H9 (cell line): ENCODE measurements around the gene CTDSPL. TPM values are rescaled to one million over a fixed set of nuclear protein-coding genes. Genes with fewer than 3 reads are reported as not detected.

Experiments
- DNase-seq: peaks from one replicate; pipeline ENCODE4 v3.0.0-alpha.2; 2017
- H2AFZ ChIP-seq: one replicate; pipeline ENCODE4 v1.6.1; 2013; ENCODE audit warnings: mild to moderate bottlenecking, low read length, control low read depth, moderate library complexity
- H2AK5ac ChIP-seq: 2 replicates; pipeline ENCODE4 v1.6.1; 2013; ENCODE audit warnings: low read length, control low read depth, mixed read lengths; ENCODE audit not compliant: insufficient read length
- H2BK120ac ChIP-seq: one replicate; pipeline ENCODE4 v1.6.1; 2013; ENCODE audit warnings: low read depth, mild to moderate bottlenecking, low read length, control low read depth, inconsistent platforms; ENCODE audit not compliant: poor library complexity, severe bottlenecking
- H2BK12ac ChIP-seq: 2 replicates; pipeline ENCODE4 v1.6.1; 2013; ENCODE audit warnings: low read length, control low read depth, mixed read lengths, low read depth; ENCODE audit not compliant: insufficient read length
- H2BK15ac ChIP-seq: 2 replicates; pipeline ENCODE4 v1.6.1; 2013; ENCODE audit warnings: low read depth, low read length, control low read depth
- H2BK20ac ChIP-seq: one replicate; pipeline ENCODE4 v1.6.1; 2013; ENCODE audit warnings: low read depth, mild to moderate bottlenecking, low read length, control low read depth, inconsistent platforms; ENCODE audit not compliant: poor library complexity, severe bottlenecking
- H2BK5ac ChIP-seq: 2 replicates; pipeline ENCODE4 v1.6.1; 2013; ENCODE audit warnings: low read length, control low read depth, mixed read lengths; ENCODE audit not compliant: insufficient read length
- H3K14ac ChIP-seq: 2 replicates; pipeline ENCODE4 v1.6.1; 2013; ENCODE audit warnings: low read length, control low read depth; ENCODE audit not compliant: insufficient read depth
- H3K18ac ChIP-seq: 2 replicates; pipeline ENCODE4 v1.6.1; 2013; ENCODE audit warnings: low read depth, mild to moderate bottlenecking, mixed read lengths, low read length, control low read depth; ENCODE audit not compliant: insufficient read length
- H3K23ac ChIP-seq: 2 replicates; pipeline ENCODE4 v1.6.1; 2013; ENCODE audit warnings: low read length, control low read depth, mixed read lengths, low read depth; ENCODE audit not compliant: insufficient read length
- H3K23me2 ChIP-seq: 2 replicates; pipeline ENCODE4 v1.6.1; 2013; ENCODE audit warnings: low read depth, mild to moderate bottlenecking, mixed read lengths, low read length, control low read depth; ENCODE audit not compliant: insufficient read length, poor library complexity, severe bottlenecking
- H3K27ac ChIP-seq: 2 replicates; pipeline ENCODE4 v1.5.1; 2013; ENCODE audit warnings: low read length, control low read depth, mixed read lengths, low read depth; ENCODE audit not compliant: insufficient read length
- H3K27me3 ChIP-seq: 2 replicates; pipeline ENCODE4 v1.6.1; 2013; ENCODE audit warnings: low read length, control low read depth, inconsistent platforms; ENCODE audit not compliant: insufficient read depth
- H3K4ac ChIP-seq: 2 replicates; pipeline ENCODE4 v1.6.1; 2013; ENCODE audit warnings: low read depth, mild to moderate bottlenecking, control low read depth, inconsistent platforms, low read length, moderate library complexity
- H3K4me1 ChIP-seq: 2 replicates; pipeline ENCODE4 v1.6.1; 2013; ENCODE audit warnings: low read length, control low read depth, inconsistent platforms; ENCODE audit not compliant: insufficient read depth
- H3K4me2 ChIP-seq: 2 replicates; pipeline ENCODE4 v1.6.1; 2013; ENCODE audit warnings: low read length, control low read depth, mixed read lengths; ENCODE audit not compliant: insufficient read length, insufficient read depth
- H3K56ac ChIP-seq: 2 replicates; pipeline ENCODE4 v1.6.1; 2013; ENCODE audit warnings: low read depth, mild to moderate bottlenecking, mixed read lengths, low read length, control low read depth; ENCODE audit not compliant: insufficient read length
- H3K79me1 ChIP-seq: 2 replicates; pipeline ENCODE4 v1.6.1; 2013; ENCODE audit warnings: low read depth, mild to moderate bottlenecking, moderate library complexity, low read length, control low read depth, inconsistent platforms; ENCODE audit not compliant: insufficient read depth, poor library complexity, severe bottlenecking
- H3K79me2 ChIP-seq: 2 replicates; pipeline ENCODE4 v1.6.1; 2013; ENCODE audit warnings: low read length, control low read depth, inconsistent platforms; ENCODE audit not compliant: insufficient read depth
- H3K9ac ChIP-seq: 2 replicates; pipeline ENCODE4 v1.6.1; 2013; ENCODE audit warnings: low read length, control low read depth, mixed read lengths; ENCODE audit not compliant: insufficient read length; ENCODE audit errors: extremely low read depth
- H3K9me3 ChIP-seq: one replicate; pipeline ENCODE4 v1.6.1; 2013; ENCODE audit warnings: low read depth, low read length, inconsistent platforms; ENCODE audit not compliant: control insufficient read depth
- H3T11ph ChIP-seq: one replicate; pipeline ENCODE4 v1.6.1; 2013; ENCODE audit warnings: mild to moderate bottlenecking, low read length, control low read depth, inconsistent platforms
- H4K20me1 ChIP-seq: one replicate; pipeline ENCODE4 v1.6.1; 2013; ENCODE audit not compliant: control insufficient read depth, insufficient read length, insufficient read depth
- H4K5ac ChIP-seq: 2 replicates; pipeline ENCODE4 v1.6.1; 2013; ENCODE audit warnings: low read depth, mild to moderate bottlenecking, mixed read lengths, low read length, control low read depth; ENCODE audit not compliant: insufficient read length
- H4K8ac ChIP-seq: replicated peaks from 2 replicates; pipeline ENCODE4 v1.6.1; 2013; ENCODE audit warnings: low read length, control low read depth, mixed read lengths, low read depth; ENCODE audit not compliant: insufficient read length
- H4K91ac ChIP-seq: 2 replicates; pipeline ENCODE4 v1.6.1; 2013; ENCODE audit warnings: low read depth, mild to moderate bottlenecking, moderate library complexity, mixed read lengths, low read length, control low read depth; ENCODE audit not compliant: insufficient read length
- H3K27ac Mint-ChIP-seq, 3 experiments: 2 replicates in 2 of 3; 3 replicates in 1 of 3; pipeline ENCODE4 v1.8.0; 2020 to 2021; ENCODE audit warnings: mixed read lengths in 3 of 3, mild to moderate bottlenecking in 1 of 3, moderate library complexity in 1 of 3
- H3K27me3 Mint-ChIP-seq: 2 replicates; pipeline ENCODE4 v1.8.0; 2021; ENCODE audit warnings: low read depth, mild to moderate bottlenecking, moderate library complexity, mixed read lengths
- H3K36me3 Mint-ChIP-seq, 3 experiments: 2 replicates in 2 of 3; 3 replicates in 1 of 3; pipeline ENCODE4 v1.8.0; 2020 to 2021; ENCODE audit warnings: low read depth in 3 of 3, mixed read lengths in 3 of 3; ENCODE audit not compliant: insufficient read depth in 1 of 3
- H3K4me1 Mint-ChIP-seq, 2 experiments: 2 replicates each; pipeline ENCODE4 v1.8.0; 2020; ENCODE audit warnings: mixed read lengths in 2 of 2
- H3K4me3 Mint-ChIP-seq, 2 experiments: 2 replicates in 1 of 2; 3 replicates in 1 of 2; pipeline ENCODE4 v1.8.0; 2020 to 2021; ENCODE audit warnings: mild to moderate bottlenecking in 2 of 2, mixed read lengths in 2 of 2, moderate library complexity in 1 of 2
- H3K9me3 Mint-ChIP-seq, 2 experiments: 2 replicates in 1 of 2; 3 replicates in 1 of 2; pipeline ENCODE4 v1.8.0; 2020; ENCODE audit warnings: mild to moderate bottlenecking in 2 of 2, mixed read lengths in 2 of 2, moderate library complexity in 1 of 2
- WGBS: extraction: QIAGEN DNeasy Blood & Tissue Kit; methylation state at CpG from one replicate; pipeline ENCODE4 v1.1.7; 2013; ENCODE audit warnings: missing lambda C conversion rate, low lambda C conversion rate, mixed read lengths; ENCODE audit not compliant: insufficient read length; ENCODE audit errors: extremely low coverage; 5-methylcytosine and 5-hydroxymethylcytosine counted together
- total RNA-seq: library from RNA; stranded (reverse); gene quantifications from 2 replicates; pipeline ENCODE4 v1.2.1, GENCODE V29; 2021
- TF ChIP-seq, protein P1 (sequence below): fragments of 200-600 bp; sonication (generic); conservative IDR thresholded peaks from 3 replicates; pipeline ENCODE4 v1.8.0; 2021; ENCODE audit warnings: antibody characterized with exemption, mild to moderate bottlenecking

The CTDSPL gene
- total RNA-seq, 1 experiment from 2014 or later = 20.8 TPM

- Histone ChIP-seq H3K23ac (no peak overlapping the region), H4K8ac (no peak overlapping the region), H3K14ac (no peak overlapping the region), H3K27me3 (no peaks in the 10 kb centered on the region), H3K23me2 (no peaks in the 10 kb centered on the region), H3K18ac (no peak overlapping the region), H4K91ac (no peak overlapping the region), H2AFZ (no peak overlapping the region), H3T11ph (no peak overlapping the region), H2AK5ac (no peak overlapping the region), H3K4me2 (no peak overlapping the region), H4K5ac (no peak overlapping the region), H2BK15ac (no peak overlapping the region), H2BK20ac (no peak overlapping the region), H3K9ac (no peak overlapping the region), H2BK120ac (no peak overlapping the region), H3K4me1 (peaks cover 4% of the 10 kb centered on the region; the same call in 1 of the 2 replicates), H3K27ac (no peak overlapping the region), H3K79me1 (no peaks in the 10 kb centered on the region), H2BK5ac (no peak overlapping the region), H3K4ac (no peak overlapping the region), H3K56ac (no peak overlapping the region), H3K9me3 (no peaks in the 10 kb centered on the region), H4K20me1 (no peaks in the 10 kb centered on the region), H2BK12ac (no peak overlapping the region), H3K79me2 (no peaks in the 10 kb centered on the region)
- H3K36me3 Mint-ChIP-seq = no peaks in the 10 kb centered on the region; a peak in 1 of 7 replicates
- TF ChIP-seq, protein P1, sequence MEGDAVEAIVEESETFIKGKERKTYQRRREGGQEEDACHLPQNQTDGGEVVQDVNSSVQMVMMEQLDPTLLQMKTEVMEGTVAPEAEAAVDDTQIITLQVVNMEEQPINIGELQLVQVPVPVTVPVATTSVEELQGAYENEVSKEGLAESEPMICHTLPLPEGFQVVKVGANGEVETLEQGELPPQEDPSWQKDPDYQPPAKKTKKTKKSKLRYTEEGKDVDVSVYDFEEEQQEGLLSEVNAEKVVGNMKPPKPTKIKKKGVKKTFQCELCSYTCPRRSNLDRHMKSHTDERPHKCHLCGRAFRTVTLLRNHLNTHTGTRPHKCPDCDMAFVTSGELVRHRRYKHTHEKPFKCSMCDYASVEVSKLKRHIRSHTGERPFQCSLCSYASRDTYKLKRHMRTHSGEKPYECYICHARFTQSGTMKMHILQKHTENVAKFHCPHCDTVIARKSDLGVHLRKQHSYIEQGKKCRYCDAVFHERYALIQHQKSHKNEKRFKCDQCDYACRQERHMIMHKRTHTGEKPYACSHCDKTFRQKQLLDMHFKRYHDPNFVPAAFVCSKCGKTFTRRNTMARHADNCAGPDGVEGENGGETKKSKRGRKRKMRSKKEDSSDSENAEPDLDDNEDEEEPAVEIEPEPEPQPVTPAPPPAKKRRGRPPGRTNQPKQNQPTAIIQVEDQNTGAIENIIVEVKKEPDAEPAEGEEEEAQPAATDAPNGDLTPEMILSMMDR = no peak
- H3K4me3 Mint-ChIP-seq = no peak overlapping the region
- DNase-seq = no peak
- H3K27ac Mint-ChIP-seq = no peak overlapping the region; a peak in 1 of 7 replicates
- no peaks in the 10 kb centered on the region for H3K27me3 Mint-ChIP-seq
- peaks cover 15 to 20% of the 10 kb centered on the region in 2 experiments for H3K4me1 Mint-ChIP-seq
- no CpG with 5 or more reads among the region's 3 CpGs for WGBS
- no peaks in the 10 kb centered on the region for H3K9me3 Mint-ChIP-seq
Observed at GRCh38 chr3:37898424-37898823, 36.7 kb downstream of the CTDSPL start.
